GM10266 (cell line): ENCODE measurements around the gene TCEANC.
A peak's percentile ranks its signal among the peaks of the same experiment; 100 is the strongest.
"Not testable (repeated sequence)": the region's sequence is repeated elsewhere in the genome, so short reads cannot be mapped to it uniquely, and the experiment has no call there.

Source experiments
- DNase-seq: peaks from one replicate; pipeline ENCODE4 v3.0.0; 2012; ENCODE audit errors: extremely low spot score
- TF ChIP-seq, protein P1 (sequence below): IDR thresholded peaks from 2 replicates; pipeline ENCODE4 v1.5.1; 2012; ENCODE audit warnings: mild to moderate bottlenecking, low read depth; ENCODE audit not compliant: control insufficient read depth, insufficient read depth; ENCODE audit errors: missing control alignments

The TCEANC gene

DNA sequence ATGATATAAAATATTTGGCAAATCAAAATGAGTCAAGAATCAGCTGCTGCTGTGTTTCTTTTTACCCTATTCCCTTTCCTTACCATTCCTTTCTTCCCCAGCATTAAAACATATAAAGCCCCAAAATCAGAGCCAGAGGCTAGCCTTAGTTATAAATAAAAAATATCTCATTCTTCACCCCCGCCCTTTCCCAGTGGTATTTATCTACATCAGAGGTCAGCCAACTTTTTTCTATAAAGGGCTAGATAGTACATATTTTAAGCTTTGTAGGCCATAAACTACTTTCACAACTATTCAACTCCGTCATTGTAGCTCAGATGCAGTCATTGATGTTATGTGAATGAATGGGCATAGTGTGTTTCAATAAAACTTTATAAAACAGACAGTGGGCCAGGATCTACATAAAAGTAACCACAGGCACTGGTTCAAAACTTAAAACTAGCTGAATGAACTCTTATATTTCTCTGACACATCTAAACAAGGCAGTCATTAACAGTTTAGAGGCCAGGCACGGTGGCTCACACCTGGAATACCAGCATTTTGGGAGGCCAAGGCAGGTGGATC is 30.5 kb upstream of the TCEANC start:
- TF ChIP-seq, protein P1, sequence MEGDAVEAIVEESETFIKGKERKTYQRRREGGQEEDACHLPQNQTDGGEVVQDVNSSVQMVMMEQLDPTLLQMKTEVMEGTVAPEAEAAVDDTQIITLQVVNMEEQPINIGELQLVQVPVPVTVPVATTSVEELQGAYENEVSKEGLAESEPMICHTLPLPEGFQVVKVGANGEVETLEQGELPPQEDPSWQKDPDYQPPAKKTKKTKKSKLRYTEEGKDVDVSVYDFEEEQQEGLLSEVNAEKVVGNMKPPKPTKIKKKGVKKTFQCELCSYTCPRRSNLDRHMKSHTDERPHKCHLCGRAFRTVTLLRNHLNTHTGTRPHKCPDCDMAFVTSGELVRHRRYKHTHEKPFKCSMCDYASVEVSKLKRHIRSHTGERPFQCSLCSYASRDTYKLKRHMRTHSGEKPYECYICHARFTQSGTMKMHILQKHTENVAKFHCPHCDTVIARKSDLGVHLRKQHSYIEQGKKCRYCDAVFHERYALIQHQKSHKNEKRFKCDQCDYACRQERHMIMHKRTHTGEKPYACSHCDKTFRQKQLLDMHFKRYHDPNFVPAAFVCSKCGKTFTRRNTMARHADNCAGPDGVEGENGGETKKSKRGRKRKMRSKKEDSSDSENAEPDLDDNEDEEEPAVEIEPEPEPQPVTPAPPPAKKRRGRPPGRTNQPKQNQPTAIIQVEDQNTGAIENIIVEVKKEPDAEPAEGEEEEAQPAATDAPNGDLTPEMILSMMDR: no peak
- no peak for DNase-seq

DNA sequence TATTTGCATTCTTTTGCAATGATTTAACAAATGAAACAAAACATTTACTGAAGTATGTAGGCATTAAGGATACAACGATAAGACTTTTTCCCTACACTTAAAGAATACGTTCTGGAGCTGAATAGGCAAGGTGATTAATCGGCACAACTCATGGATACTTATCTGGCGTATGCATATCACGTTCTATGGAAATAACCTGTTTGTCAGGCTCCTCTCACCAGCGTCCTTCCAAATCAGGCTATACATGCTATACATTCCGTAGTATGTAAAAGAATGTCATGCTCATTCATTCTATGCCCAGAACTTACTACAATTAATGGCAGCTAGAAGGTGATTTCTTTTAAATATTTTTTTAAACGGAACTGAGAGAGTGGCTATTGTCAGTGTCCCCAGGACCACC is 25.6 kb upstream of the TCEANC start:
- no peak for DNase-seq
- TF ChIP-seq, protein P1: no peak

DNA sequence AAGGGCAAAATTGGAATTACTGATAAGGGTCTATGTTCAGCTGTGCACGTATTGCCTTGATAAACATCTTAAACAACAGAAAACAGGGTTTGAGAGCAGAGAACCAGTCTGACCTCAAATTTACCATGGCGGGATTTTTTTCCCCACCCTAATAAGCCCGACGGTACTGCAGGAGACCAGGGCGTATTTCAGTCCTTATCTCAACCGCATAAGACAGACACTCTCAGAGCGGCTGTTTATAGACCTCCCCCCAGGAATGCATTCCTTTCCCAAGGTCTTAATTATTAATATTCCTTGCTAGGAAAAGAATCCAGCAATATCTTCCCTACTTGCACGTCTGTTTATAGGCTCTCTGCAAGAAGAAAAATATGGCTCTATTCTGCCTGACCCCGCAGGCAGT is 15.7 kb upstream of the TCEANC start:
- not testable (repeated sequence) for DNase-seq

DNA sequence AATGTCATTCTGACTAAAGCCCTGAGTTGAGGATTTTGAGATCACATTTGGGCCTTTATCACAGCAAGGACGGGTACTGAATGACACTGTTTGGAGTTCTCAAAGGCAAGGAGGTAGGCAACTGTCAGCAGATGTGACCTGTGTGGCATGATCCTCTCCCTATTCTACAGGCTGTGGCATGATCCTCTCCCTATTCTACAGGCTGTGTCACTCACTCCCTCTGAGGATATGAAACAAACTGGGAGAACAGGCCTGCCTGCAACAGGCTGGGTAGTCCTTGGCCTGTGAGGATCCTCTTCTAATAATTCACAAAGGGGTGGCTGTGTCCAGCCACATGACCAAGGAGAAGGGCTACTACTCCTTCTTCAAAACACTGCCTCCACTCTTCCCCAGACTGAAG is 14.9 kb upstream of the TCEANC start:
- TF ChIP-seq, protein P1: no peak
- no peak for DNase-seq

DNA sequence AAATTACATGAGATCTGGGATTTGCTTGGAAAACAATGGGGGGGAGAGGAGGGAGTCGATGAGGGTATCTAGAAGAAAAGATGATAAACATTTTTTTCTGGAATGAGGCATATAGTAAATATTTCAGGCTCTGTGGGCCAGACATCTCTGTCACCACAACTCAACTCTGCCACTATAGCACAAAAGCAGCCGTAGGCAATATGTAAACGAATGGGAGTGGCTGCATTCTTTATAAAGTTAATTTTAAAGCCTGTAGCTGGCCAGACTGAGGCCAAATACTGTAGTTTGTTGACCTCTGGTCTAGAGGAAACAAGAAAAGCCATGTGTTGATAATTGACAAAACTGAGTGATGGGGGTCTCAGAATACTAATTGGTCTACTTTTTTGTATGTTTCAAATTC is 14.1 kb upstream of the TCEANC start:
- no peak for DNase-seq
- TF ChIP-seq, protein P1: no peak

DNA sequence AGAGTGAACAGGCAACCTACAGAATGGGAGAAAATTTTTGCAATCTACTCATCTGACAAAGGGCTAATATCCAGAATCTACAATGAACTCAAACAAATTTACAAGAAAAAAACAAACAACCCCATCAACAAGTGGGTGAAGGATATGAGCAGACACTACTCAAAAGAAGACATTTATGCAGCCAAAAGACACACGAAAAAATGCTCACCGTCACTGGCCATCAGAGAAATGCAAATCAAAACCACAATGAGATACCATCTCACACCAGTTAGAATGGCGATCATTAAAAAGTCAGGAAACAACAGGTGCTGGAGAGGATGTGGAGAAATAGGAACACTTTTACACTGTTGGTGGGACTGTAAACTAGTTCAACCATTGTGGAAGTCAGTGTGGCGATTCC is 11.3 kb upstream of the TCEANC start:
- DNase-seq: not testable (repeated sequence)

DNA sequence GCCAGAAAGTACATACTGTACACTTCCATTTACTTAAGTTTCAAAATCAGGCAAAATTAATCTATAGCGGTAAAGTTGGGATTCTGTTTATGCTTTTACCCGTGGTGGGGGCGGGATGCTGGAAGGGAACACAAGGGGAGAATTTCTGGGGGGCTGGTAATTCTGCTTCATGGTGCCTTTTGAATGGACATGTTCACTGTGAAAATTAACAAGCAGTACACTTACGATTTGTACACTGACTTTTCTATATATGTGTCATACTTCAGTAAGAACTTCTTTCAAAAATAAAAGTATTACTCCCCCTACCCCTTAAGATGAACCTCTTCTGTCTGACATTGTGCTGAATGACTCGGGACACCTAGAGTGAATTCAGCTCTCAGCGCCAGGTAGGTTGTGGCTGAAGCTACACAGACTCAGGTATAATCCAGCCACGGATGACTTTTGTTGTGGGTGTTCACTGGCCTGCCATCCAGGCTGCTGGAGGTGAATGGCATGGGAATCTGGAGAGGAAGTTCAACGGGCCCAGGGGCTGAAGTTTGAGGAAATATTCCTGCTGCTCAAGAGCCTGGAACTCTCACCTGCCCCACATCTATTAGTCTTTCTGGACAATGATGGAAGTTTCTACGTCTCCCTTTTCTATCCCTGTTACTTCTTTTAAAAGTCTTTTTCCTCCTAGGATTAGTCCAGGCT is 7.3 kb upstream of the TCEANC start:
- DNase-seq: no peak
- TF ChIP-seq, protein P1: no peak

DNA sequence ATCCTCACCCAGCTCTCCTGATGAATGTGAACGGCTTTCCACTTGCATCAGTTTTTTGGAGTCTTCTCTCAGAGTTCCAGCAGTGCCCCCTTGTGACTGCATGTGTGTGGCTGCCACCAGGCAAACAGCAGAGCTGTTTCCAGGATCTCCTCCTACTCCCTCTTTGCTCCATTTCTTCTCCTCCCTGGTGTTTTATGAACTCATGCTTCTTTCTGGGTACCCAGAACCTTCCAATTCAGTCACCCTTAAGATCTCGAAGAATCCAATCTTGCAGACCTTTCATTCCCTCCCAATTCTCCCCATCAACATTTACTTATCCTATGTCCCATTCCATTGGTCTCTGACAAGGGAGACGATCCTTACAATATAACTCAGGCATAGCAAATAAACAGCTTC is 6.8 kb upstream of the TCEANC start:
- DNase-seq: peak; percentile 12
- TF ChIP-seq, protein P1: peak; percentile 65
